ENCODE data around the gene KCNG2. TPM values are rescaled to one million over a fixed set of nuclear protein-coding genes. Genes with fewer than 3 reads are reported as not detected.

KCNG2 gene
- total RNA-seq, 1 experiment from 2014 or later = not detected

- Histone ChIP-seq H4K20me1 (ENCODE audit: insufficient read depth) (no peaks in the 10 kb centered on the region), H2AFZ (no peak overlapping the region), H3K4me1 (replicated peaks; ENCODE audit: insufficient read depth) (no peaks in the 10 kb centered on the region), H3K36me3 (ENCODE audit: low read depth) (peaks cover 14% of the 10 kb centered on the region), H3F3A (ENCODE audit: insufficient read depth, low read depth) (no peaks in the 10 kb centered on the region), H3K4me2 (no peak overlapping the region), H3K27ac (no peak overlapping the region), H3K27me3 (ENCODE audit: insufficient read depth, low read depth) (no peaks in the 10 kb centered on the region), H3K9me2 (ENCODE audit: insufficient read depth) (no peaks in the 10 kb centered on the region), H3K9me3 (ENCODE audit: insufficient read depth, low read depth) (peaks cover 38% of the 10 kb centered on the region), H3K79me2 (ENCODE audit: low read depth) (no peaks in the 10 kb centered on the region), H3K4me3 (no peak overlapping the region)
- ChIA-PET CTCF (no interaction called here), POLR2A (ENCODE audit: unreplicated experiment) (no interaction called here)
- peak in 1 of 2 experiments; percentile 38 for DNase-seq
- TF ChIP-seq CTCF (conservative IDR thresholded peaks at IDR 0.05) = no peak
- TF ChIP-seq EZH2 (IDR thresholded peaks at IDR 0.05; ENCODE audit: low read depth) = no peak
- intact Hi-C loops (cut with micrococcal nuclease; ENCODE audit: unreplicated experiment) = no loop called here
- no TSS peak for BruUV-seq (replicated peaks)
Measured at GRCh38 chr18:79930020-79930642, 132.4 kb downstream of the KCNG2 start.

- Histone ChIP-seq H3K79me2 (ENCODE audit: low read depth) (no peaks in the 10 kb centered on the region), H4K20me1 (ENCODE audit: insufficient read depth) (no peaks in the 10 kb centered on the region), H3K4me3 (no peak overlapping the region), H3K27me3 (ENCODE audit: insufficient read depth, low read depth) (no peaks in the 10 kb centered on the region), H3K4me1 (replicated peaks; ENCODE audit: insufficient read depth) (no peaks in the 10 kb centered on the region), H3K9me2 (ENCODE audit: insufficient read depth) (no peaks in the 10 kb centered on the region), H3K36me3 (ENCODE audit: low read depth) (peaks cover 14% of the 10 kb centered on the region), H2AFZ (no peak overlapping the region), H3K9me3 (ENCODE audit: insufficient read depth, low read depth) (peaks cover 38% of the 10 kb centered on the region), H3K4me2 (no peak overlapping the region), H3F3A (ENCODE audit: insufficient read depth, low read depth) (no peaks in the 10 kb centered on the region), H3K27ac (no peak overlapping the region)
- BruUV-seq (replicated peaks) = no TSS peak
- intact Hi-C loops (cut with micrococcal nuclease; ENCODE audit: unreplicated experiment) = no loop called here
- no peak for DNase-seq
- CTCF ChIA-PET = no interaction called here
- TF ChIP-seq EZH2 (IDR thresholded peaks at IDR 0.05; ENCODE audit: low read depth) (no peak), CTCF (conservative IDR thresholded peaks at IDR 0.05) (no peak)
- POLR2A ChIA-PET (ENCODE audit: unreplicated experiment) = no interaction called here
Measured at GRCh38 chr18:79931475-79931874, 133.7 kb downstream of the KCNG2 start.

GRCh38 chr18:79932907-79933306 lies 135.2 kb downstream of the KCNG2 start:
- Histone ChIP-seq H3K27ac (no peak overlapping the region), H3K79me2 (ENCODE audit: low read depth) (no peaks in the 10 kb centered on the region), H2AFZ (no peak overlapping the region), H4K20me1 (ENCODE audit: insufficient read depth) (no peaks in the 10 kb centered on the region), H3K4me3 (no peak overlapping the region), H3K27me3 (ENCODE audit: insufficient read depth, low read depth) (no peaks in the 10 kb centered on the region), H3K9me3 (ENCODE audit: insufficient read depth, low read depth) (peaks cover 38% of the 10 kb centered on the region), H3K4me1 (replicated peaks; ENCODE audit: insufficient read depth) (no peaks in the 10 kb centered on the region), H3K4me2 (no peak overlapping the region), H3K9me2 (ENCODE audit: insufficient read depth) (no peaks in the 10 kb centered on the region), H3F3A (ENCODE audit: insufficient read depth, low read depth) (no peaks in the 10 kb centered on the region), H3K36me3 (ENCODE audit: low read depth) (peaks cover 14% of the 10 kb centered on the region)
- BruUV-seq (replicated peaks) = no TSS peak
- CTCF ChIA-PET = no interaction called here
- POLR2A ChIA-PET (ENCODE audit: unreplicated experiment) = no interaction called here
- intact Hi-C loops (cut with micrococcal nuclease; ENCODE audit: unreplicated experiment) = no loop called here
- DNase-seq = no peak
- no peak for TF ChIP-seq CTCF (conservative IDR thresholded peaks at IDR 0.05)
- TF ChIP-seq EZH2 (IDR thresholded peaks at IDR 0.05; ENCODE audit: low read depth) = no peak
